ENCODE measurements around the gene TRMU. TPM values are rescaled to one million over a fixed set of nuclear protein-coding genes. Genes with fewer than 3 reads are reported as not detected.
"Not testable (repeated sequence)": the region's sequence is repeated elsewhere in the genome, so short reads cannot be mapped to it uniquely, and the experiment has no call there.

The TRMU gene
- total and polyA plus RNA-seq, 2 of the 4 experiments (the other 2 are of a cell fraction) = 19.0 to 36.4 TPM

DNA sequence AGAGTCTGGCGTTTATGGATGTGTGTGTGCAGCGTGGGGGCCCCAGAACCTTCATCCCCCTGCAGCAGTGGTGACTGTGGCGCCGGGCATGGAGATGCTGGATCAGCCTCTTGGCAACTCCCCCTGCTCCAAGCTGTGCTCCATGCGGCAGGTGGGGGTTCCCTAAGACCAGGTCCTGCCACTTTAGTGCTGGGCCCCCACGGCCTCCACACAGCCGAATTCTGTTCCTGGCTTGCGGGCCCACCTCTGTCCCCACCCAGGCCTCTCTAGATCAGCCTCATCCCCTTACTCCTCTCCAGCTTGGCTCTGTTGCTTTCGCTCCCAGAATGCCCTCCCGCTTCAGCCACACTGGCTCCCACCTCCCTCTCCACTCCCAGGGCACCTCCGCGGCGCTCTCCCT is 59.6 kb downstream of the TRMU start:
- Histone ChIP-seq H3K9ac (ENCODE audit: low read depth, low read length) (no peak overlapping the region), H3K14ac (replicated peaks; ENCODE audit: low read depth, low read length) (no peak overlapping the region), H2AK9ac (replicated peaks; ENCODE audit: low read depth, low read length, poor library complexity) (no peak overlapping the region), H3K4me3 (ENCODE audit: insufficient read depth, low read depth, low read length) (no peak overlapping the region), H4K5ac (ENCODE audit: low read depth, low read length) (no peak overlapping the region), H3K23ac (ENCODE audit: low read depth, low read length) (no peak overlapping the region), H3K4me2 (ENCODE audit: low read depth, low read length) (no peak overlapping the region), H3K27ac (ENCODE audit: insufficient read depth, low read length) (no peak overlapping the region), H3K4me1 (ENCODE audit: control insufficient read depth, insufficient read depth, low read length) (no peaks in the 10 kb centered on the region), H4K8ac (ENCODE audit: low read depth in 2 of 2, low read length in 2 of 2) (no peak overlapping the region), H4K20me1 (ENCODE audit: insufficient read depth, low read length) (no peaks in the 10 kb centered on the region), H2AK5ac (ENCODE audit: low read depth, low read length) (no peak overlapping the region), H3K9me1 (ENCODE audit: insufficient read depth, low read length) (no peaks in the 10 kb centered on the region), H3K18ac (ENCODE audit: low read depth, low read length) (no peak overlapping the region), H2AFZ (replicated peaks; ENCODE audit: low read length, poor library complexity) (no peak overlapping the region), H2BK20ac (ENCODE audit: low read depth, low read length) (no peak overlapping the region), H3K79me1 (ENCODE audit: low read depth in 1 of 2, low read length in 2 of 2) (no peaks in the 10 kb centered on the region), H3K27me3 (ENCODE audit: control insufficient read depth, insufficient read depth, low read length) (peaks cover 9% of the 10 kb centered on the region; the same call in 1 of the 2 replicates), H4K91ac (ENCODE audit: insufficient read depth, low read depth, low read length) (no peak overlapping the region), H3K4ac (ENCODE audit: low read depth, low read length) (no peak overlapping the region), H2BK15ac (ENCODE audit: low read depth, low read length) (no peak overlapping the region), H3K9me3 (ENCODE audit: control insufficient read depth, insufficient read depth, low read length) (no peaks in the 10 kb centered on the region), H3K36me3 (ENCODE audit: control insufficient read depth, insufficient read depth, low read length) (no peaks in the 10 kb centered on the region), H3K56ac (ENCODE audit: extremely low read depth, insufficient read depth, low read length) (no peak overlapping the region), H2BK120ac (ENCODE audit: low read depth, low read length) (no peak overlapping the region), H2BK5ac (ENCODE audit: low read depth, low read length, poor library complexity, severe bottlenecking) (no peak overlapping the region)
- no peak for DNase-seq
- intact Hi-C loops (cut with micrococcal nuclease) (loop anchor here (10.0 kb wide), 1 partner anchor 130 kb away; no protein-coding TSS in a partner anchor), dilution Hi-C loops (cut with HindIII; ENCODE audit: low sequenced_read_pairs, unreplicated experiment) (no loop called here), in situ Hi-C loops (cut with MboI; ENCODE audit: low sequenced_read_pairs) (loop anchor here (5.0 kb wide), 1 partner anchor 48 kb away; no protein-coding TSS in a partner anchor)
- CTCF ChIA-PET = no interaction called here
- POLR2A ChIA-PET (ENCODE audit: unreplicated experiment) = no interaction called here
- TF ChIP-seq, protein P1, sequence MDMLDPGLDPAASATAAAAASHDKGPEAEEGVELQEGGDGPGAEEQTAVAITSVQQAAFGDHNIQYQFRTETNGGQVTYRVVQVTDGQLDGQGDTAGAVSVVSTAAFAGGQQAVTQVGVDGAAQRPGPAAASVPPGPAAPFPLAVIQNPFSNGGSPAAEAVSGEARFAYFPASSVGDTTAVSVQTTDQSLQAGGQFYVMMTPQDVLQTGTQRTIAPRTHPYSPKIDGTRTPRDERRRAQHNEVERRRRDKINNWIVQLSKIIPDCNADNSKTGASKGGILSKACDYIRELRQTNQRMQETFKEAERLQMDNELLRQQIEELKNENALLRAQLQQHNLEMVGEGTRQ (IDR thresholded peaks at IDR 0.05; ENCODE audit: low read depth, low read length) = no peak
- TF ChIP-seq FOS (IDR thresholded peaks at IDR 0.05; ENCODE audit: low read depth, low read length) (no peak), CHD1 (IDR thresholded peaks at IDR 0.05; ENCODE audit: low read depth, low read length) (no peak), MXI1 (IDR thresholded peaks at IDR 0.05; ENCODE audit: borderline replicate concordance, low read depth, low read length) (no peak), RCOR1 (IDR thresholded peaks at IDR 0.05; ENCODE audit: insufficient replicate concordance, low read length) (no peak)
- TF ChIP-seq, protein P2, sequence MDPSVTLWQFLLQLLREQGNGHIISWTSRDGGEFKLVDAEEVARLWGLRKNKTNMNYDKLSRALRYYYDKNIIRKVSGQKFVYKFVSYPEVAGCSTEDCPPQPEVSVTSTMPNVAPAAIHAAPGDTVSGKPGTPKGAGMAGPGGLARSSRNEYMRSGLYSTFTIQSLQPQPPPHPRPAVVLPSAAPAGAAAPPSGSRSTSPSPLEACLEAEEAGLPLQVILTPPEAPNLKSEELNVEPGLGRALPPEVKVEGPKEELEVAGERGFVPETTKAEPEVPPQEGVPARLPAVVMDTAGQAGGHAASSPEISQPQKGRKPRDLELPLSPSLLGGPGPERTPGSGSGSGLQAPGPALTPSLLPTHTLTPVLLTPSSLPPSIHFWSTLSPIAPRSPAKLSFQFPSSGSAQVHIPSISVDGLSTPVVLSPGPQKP (IDR thresholded peaks at IDR 0.05; ENCODE audit: borderline replicate concordance, low read depth, low read length) = no peak
- BruUV-seq (replicated peaks) = no TSS peak
- ATAC-seq (ENCODE audit: low read depth) = no peak
- WGBS, 2 experiments (ENCODE audit: extremely low coverage in 2 of 2, insufficient read length in 1 of 2) = 96% methylated on average over 5 of the region's 13 CpGs; no CpG with 5 or more reads in 1 of the 2 experiments

DNA sequence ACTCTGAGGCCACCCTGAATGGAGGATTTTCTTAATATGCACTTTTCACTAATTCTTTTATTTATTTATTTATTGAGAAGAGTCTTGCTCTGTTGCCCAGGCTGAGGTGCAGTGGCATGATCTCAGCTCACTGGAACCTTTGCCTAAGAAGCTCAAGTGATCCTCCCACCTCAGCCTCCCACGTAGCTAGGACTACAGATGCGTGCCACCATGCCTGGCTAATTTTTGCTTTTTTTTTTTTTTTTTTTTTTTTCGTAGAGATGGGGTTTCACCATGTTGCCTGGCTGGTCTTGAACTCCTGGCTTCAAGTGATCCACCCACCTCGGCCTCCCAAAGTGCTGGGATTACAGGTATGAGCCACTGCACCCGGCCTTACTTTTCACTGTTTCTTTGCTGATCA is 61.5 kb downstream of the TRMU start:
- DNase-seq; H3K9me1 ChIP-seq (ENCODE audit: insufficient read depth, low read length); H3K36me3 ChIP-seq (ENCODE audit: control insufficient read depth, insufficient read depth, low read length); H2AFZ ChIP-seq (replicated peaks; ENCODE audit: low read length, poor library complexity); BruUV-seq (replicated peaks); H3K56ac ChIP-seq (ENCODE audit: extremely low read depth, insufficient read depth, low read length); H3K18ac ChIP-seq (ENCODE audit: low read depth, low read length); dilution Hi-C loops (cut with HindIII; ENCODE audit: low sequenced_read_pairs, unreplicated experiment); H2AK9ac ChIP-seq (replicated peaks; ENCODE audit: low read depth, low read length, poor library complexity); H3K27ac ChIP-seq (ENCODE audit: insufficient read depth, low read length); CTCF ChIA-PET; ATAC-seq (ENCODE audit: low read depth); H3K4me3 ChIP-seq (ENCODE audit: insufficient read depth, low read depth, low read length); H3K4me1 ChIP-seq (ENCODE audit: control insufficient read depth, insufficient read depth, low read length); H4K91ac ChIP-seq (ENCODE audit: insufficient read depth, low read depth, low read length); H2BK20ac ChIP-seq (ENCODE audit: low read depth, low read length); H2AK5ac ChIP-seq (ENCODE audit: low read depth, low read length); H3K9ac ChIP-seq (ENCODE audit: low read depth, low read length); POLR2A ChIA-PET (ENCODE audit: unreplicated experiment); H3K4ac ChIP-seq (ENCODE audit: low read depth, low read length); H2BK120ac ChIP-seq (ENCODE audit: low read depth, low read length); H2BK5ac ChIP-seq (ENCODE audit: low read depth, low read length, poor library complexity, severe bottlenecking); H3K23ac ChIP-seq (ENCODE audit: low read depth, low read length); H4K5ac ChIP-seq (ENCODE audit: low read depth, low read length); H3K14ac ChIP-seq (replicated peaks; ENCODE audit: low read depth, low read length); H3K9me3 ChIP-seq (ENCODE audit: control insufficient read depth, insufficient read depth, low read length); H4K20me1 ChIP-seq (ENCODE audit: insufficient read depth, low read length); H3K79me1 ChIP-seq (ENCODE audit: low read depth in 1 of 2, low read length in 2 of 2); H2BK15ac ChIP-seq (ENCODE audit: low read depth, low read length); H4K8ac ChIP-seq (ENCODE audit: low read depth in 2 of 2, low read length in 2 of 2); H3K4me2 ChIP-seq (ENCODE audit: low read depth, low read length): not testable (repeated sequence)
- no CpG with 5 or more reads among the region's 5 CpGs for WGBS, 2 experiments (ENCODE audit: extremely low coverage in 2 of 2, insufficient read length in 1 of 2)
- peaks cover 16% of the 10 kb centered on the region for H3K27me3 ChIP-seq (ENCODE audit: control insufficient read depth, insufficient read depth, low read length)
- in situ Hi-C loops (cut with MboI; ENCODE audit: low sequenced_read_pairs) (loop anchor here (5.0 kb wide), 1 partner anchor 50 kb away; no protein-coding TSS in a partner anchor), intact Hi-C loops (cut with micrococcal nuclease) (loop anchor here (10.0 kb wide), 1 partner anchor 128 kb away; no protein-coding TSS in a partner anchor)
